ENCODE data around the gene DDX59. TPM values are rescaled to one million over a fixed set of nuclear protein-coding genes. Genes with fewer than 3 reads are reported as not detected.

Gene DDX59
- total RNA-seq, 2 experiments from 2014 or later: 24.6 to 28.7 TPM

DNA sequence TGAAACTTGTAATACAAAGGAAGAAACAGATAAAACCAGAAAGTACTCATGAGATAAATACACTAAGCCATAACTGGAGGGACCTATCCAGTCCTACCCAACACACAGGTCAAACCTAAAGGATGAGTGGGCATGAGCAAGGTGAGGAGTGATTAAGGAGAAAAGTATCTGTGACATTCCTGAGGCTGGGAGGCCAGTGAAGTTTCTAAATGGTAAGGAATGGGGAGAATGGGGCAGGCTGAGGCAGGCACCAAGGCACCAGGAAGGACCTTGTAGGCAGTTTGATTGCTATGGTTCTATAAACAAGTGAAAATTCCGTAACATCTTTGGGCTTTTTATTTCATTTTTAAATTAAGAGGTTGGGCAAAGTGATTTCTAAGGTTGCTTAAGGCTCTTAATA is 10.4 kb downstream of the DDX59 start:
- H4K20me1 ChIP-seq (ENCODE audit: insufficient read depth, low read length): no peaks in the 10 kb centered on the region
- peaks cover 14% of the 10 kb centered on the region for H3K4me1 ChIP-seq (ENCODE audit: insufficient read depth, low read length, poor library complexity, severe bottlenecking)
- ChIA-PET POLR2A (interaction anchor here (0.7 to 3.5 kb wide), 3 partner anchors 10 to 11 kb away, joined by 3 to 27 read pairs (median 4); partner anchors contain the start of gene DDX59), CTCF (ENCODE audit: unreplicated experiment) (no interaction called here)
- no peak for DNase-seq (ENCODE audit: low spot score)
- H3K4me3 ChIP-seq (ENCODE audit: low read depth, low read length, poor library complexity, severe bottlenecking): no peak overlapping the region
- TF ChIP-seq, protein P1, sequence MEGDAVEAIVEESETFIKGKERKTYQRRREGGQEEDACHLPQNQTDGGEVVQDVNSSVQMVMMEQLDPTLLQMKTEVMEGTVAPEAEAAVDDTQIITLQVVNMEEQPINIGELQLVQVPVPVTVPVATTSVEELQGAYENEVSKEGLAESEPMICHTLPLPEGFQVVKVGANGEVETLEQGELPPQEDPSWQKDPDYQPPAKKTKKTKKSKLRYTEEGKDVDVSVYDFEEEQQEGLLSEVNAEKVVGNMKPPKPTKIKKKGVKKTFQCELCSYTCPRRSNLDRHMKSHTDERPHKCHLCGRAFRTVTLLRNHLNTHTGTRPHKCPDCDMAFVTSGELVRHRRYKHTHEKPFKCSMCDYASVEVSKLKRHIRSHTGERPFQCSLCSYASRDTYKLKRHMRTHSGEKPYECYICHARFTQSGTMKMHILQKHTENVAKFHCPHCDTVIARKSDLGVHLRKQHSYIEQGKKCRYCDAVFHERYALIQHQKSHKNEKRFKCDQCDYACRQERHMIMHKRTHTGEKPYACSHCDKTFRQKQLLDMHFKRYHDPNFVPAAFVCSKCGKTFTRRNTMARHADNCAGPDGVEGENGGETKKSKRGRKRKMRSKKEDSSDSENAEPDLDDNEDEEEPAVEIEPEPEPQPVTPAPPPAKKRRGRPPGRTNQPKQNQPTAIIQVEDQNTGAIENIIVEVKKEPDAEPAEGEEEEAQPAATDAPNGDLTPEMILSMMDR (conservative IDR thresholded peaks at IDR 0.05; ENCODE audit: low read length): no peak
- TF ChIP-seq EZH2phosphoT487 (IDR thresholded peaks at IDR 0.05; ENCODE audit: borderline replicate concordance, low read depth, low read length): no peak
- no TSS peak for BruUV-seq (replicated peaks)
- no peaks in the 10 kb centered on the region for H3K79me2 ChIP-seq (ENCODE audit: insufficient read depth, low read depth, low read length)
- H3K9me2 ChIP-seq (ENCODE audit: insufficient read depth, low read length): no peaks in the 10 kb centered on the region
- intact Hi-C loops (cut with micrococcal nuclease; ENCODE audit: unreplicated experiment): no loop called here
- H3K27ac ChIP-seq (ENCODE audit: low read depth, low read length, poor library complexity, severe bottlenecking): no peak overlapping the region
- H2AFZ ChIP-seq (ENCODE audit: low read length): no peak overlapping the region
- H3K4me2 ChIP-seq (ENCODE audit: low read length): no peak overlapping the region
- peaks cover 71% of the 10 kb centered on the region for H3K36me3 ChIP-seq (ENCODE audit: insufficient read depth, low read length)
- H3K9me3 ChIP-seq (ENCODE audit: low read length): no peaks in the 10 kb centered on the region

DNA sequence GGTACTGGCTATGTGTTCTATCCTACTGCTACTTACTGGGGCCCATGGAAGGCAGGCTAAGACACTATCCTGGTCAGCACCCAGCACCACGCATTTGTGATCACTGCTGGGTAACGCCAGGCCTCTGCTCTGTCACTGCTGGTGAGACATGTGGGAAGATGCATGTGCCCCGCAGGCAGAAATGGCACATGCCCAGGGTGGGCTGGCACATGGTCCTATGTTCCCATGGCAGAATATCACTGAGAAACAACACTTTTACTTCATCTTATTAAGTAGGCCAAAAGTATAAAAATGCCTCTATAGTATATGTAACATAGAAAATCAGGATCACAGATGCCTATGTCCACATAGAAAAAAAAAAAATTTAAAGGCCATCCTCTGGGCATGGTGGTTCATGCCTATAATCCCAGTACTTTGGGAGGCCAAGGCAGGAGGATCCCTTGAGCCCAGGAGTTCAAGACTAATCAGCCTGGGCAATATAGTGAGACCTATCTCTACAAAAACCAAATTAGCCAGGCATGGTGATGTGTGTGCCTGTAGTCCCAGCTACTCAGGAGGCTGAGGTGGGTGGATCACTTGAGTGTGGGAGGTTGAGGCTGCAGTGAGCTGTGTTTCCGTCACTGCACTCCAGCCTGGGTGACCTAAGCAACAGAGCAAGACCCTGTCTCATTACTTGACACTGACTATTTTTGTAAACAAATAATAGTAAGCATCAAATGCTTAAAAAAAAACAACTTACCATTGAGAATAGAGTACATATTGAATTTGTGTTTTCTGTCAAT is 11.5 kb downstream of the DDX59 start:
- H3K4me2 ChIP-seq (ENCODE audit: low read length): no peak overlapping the region
- POLR2A ChIA-PET: interaction anchor here (0.6 to 3.5 kb wide), 6 partner anchors 9 to 976 kb away, joined by 3 to 27 read pairs (median 3); partner anchors contain the start of gene DDX59
- BruUV-seq (replicated peaks): no TSS peak

More for the DNA sequence above, 11.5 kb downstream of the DDX59 start:
- Histone ChIP-seq H3K79me2 (ENCODE audit: insufficient read depth, low read depth, low read length) (no peaks in the 10 kb centered on the region), H3K36me3 (ENCODE audit: insufficient read depth, low read length) (peaks cover 63% of the 10 kb centered on the region), H3K4me1 (ENCODE audit: insufficient read depth, low read length, poor library complexity, severe bottlenecking) (peaks cover 14% of the 10 kb centered on the region), H4K20me1 (ENCODE audit: insufficient read depth, low read length) (no peaks in the 10 kb centered on the region), H3K9me2 (ENCODE audit: insufficient read depth, low read length) (no peaks in the 10 kb centered on the region), H3K4me3 (ENCODE audit: low read depth, low read length, poor library complexity, severe bottlenecking) (no peak overlapping the region), H3K9me3 (ENCODE audit: low read length) (no peaks in the 10 kb centered on the region), H3K27ac (ENCODE audit: low read depth, low read length, poor library complexity, severe bottlenecking) (no peak overlapping the region), H2AFZ (ENCODE audit: low read length) (no peak overlapping the region)
- TF ChIP-seq, protein P1 (conservative IDR thresholded peaks at IDR 0.05; ENCODE audit: low read length): no peak
- TF ChIP-seq EZH2phosphoT487 (IDR thresholded peaks at IDR 0.05; ENCODE audit: borderline replicate concordance, low read depth, low read length): no peak
- intact Hi-C loops (cut with micrococcal nuclease; ENCODE audit: unreplicated experiment): no loop called here
- no peak for DNase-seq (ENCODE audit: low spot score)
- CTCF ChIA-PET (ENCODE audit: unreplicated experiment): interaction anchor here (0.7 kb wide), 1 partner anchor 108 kb away, joined by 3 read pairs; no protein-coding TSS in a partner anchor
